Right lobe of liver (tissue), 4 donors: ENCODE results near the gene PYGM.

Experiments
- POLR2A ChIP-seq: fragments of 450-650 bp; IDR thresholded peaks from one replicate; pipeline ENCODE4 v1.6.1; 2017; ENCODE audit warnings: antibody characterized with exemption, mild to moderate bottlenecking
- TF ChIP-seq, protein P1 (sequence below), 4 donors: fragments of 200-600 bp in 3 of 4; fragments of 450-650 bp in 1 of 4; IDR thresholded peaks; one replicate each; pipeline versions ENCODE4 v1.5.1 to v1.8.0; 2016 to 2022; ENCODE audit warnings: antibody characterized with exemption in 4 of 4, mild to moderate bottlenecking in 2 of 4
- donor health status: DM: no; HTN: no; CAD: no.
- donor health status: DM: no; HTN: no; CAD: no.
- donor health status: DM: no; HTN: yes; CAD: no.

DNA sequence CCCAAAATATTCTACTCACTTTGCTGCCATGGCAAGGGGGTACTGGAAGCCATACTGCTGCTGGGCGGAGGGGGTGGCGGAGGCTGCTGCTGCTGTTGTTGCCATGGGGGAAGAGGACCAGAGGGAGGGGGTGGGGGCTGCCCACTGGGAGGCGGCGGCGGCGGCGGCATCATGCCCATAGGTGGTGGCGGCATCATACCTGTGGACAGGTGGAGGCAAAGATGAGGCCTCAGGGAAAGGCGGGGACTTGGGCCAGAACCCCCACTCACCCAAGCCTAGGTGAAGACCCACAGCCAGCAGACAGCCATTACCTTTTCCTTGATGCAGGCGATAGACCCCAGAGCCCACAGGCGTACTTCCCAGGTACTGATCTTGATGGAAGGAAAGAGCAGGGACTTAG is 7.1 kb upstream of the PYGM start:
- TF ChIP-seq POLR2A = no peak
- TF ChIP-seq, protein P1, sequence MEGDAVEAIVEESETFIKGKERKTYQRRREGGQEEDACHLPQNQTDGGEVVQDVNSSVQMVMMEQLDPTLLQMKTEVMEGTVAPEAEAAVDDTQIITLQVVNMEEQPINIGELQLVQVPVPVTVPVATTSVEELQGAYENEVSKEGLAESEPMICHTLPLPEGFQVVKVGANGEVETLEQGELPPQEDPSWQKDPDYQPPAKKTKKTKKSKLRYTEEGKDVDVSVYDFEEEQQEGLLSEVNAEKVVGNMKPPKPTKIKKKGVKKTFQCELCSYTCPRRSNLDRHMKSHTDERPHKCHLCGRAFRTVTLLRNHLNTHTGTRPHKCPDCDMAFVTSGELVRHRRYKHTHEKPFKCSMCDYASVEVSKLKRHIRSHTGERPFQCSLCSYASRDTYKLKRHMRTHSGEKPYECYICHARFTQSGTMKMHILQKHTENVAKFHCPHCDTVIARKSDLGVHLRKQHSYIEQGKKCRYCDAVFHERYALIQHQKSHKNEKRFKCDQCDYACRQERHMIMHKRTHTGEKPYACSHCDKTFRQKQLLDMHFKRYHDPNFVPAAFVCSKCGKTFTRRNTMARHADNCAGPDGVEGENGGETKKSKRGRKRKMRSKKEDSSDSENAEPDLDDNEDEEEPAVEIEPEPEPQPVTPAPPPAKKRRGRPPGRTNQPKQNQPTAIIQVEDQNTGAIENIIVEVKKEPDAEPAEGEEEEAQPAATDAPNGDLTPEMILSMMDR (IDR thresholded peaks at IDR 0.05) = no peak
